Measurements from ENCODE around the gene TCTN1.

Gene TCTN1

GRCh38 chr12:110616471-110617115, 2.7 kb downstream of the TCTN1 start:
- Mint-ChIP-seq H3K27me3 (ENCODE audit: low read depth, poor library complexity) (no peaks in the 10 kb centered on the region), H3K36me3 (ENCODE audit: low read depth) (peaks cover 13% of the 10 kb centered on the region), H3K4me3 (no peak overlapping the region), H3K27ac (no peak overlapping the region), H3K9me3 (no peaks in the 10 kb centered on the region), H3K4me1 (peaks cover 12% of the 10 kb centered on the region)
- TF ChIP-seq CTCF (IDR thresholded peaks at IDR 0.05), result no peak
- no peak for DNase-seq

DNA sequence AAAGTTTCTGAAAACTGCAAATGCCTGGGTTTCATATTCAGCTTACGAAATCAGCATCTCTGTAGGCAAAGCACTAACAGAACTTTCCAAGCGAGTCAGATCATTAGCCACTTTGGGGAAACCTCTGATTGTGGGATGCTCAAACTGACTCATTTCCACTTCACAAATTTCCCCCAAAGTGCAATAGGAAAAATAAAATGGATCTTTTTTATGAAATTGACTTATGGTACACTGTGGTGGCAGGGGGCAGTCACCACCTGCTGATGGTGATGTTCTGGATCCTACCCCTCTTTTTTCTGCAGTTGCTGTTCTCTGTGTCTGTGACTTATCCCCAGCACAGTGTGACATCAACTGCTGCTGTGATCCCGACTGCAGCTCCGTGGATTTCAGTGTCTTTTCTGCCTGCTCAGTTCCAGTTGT, 5.6 kb downstream of the TCTN1 start:
- H3K4me3 Mint-ChIP-seq, result no peak overlapping the region
- peaks cover 24% of the 10 kb centered on the region for H3K36me3 Mint-ChIP-seq (ENCODE audit: low read depth)
- no peaks in the 10 kb centered on the region for H3K9me3 Mint-ChIP-seq
- TF ChIP-seq CTCF (IDR thresholded peaks at IDR 0.05), result no peak
- no peaks in the 10 kb centered on the region for H3K27me3 Mint-ChIP-seq (ENCODE audit: low read depth, poor library complexity)
- H3K27ac Mint-ChIP-seq, result no peak overlapping the region
- H3K4me1 Mint-ChIP-seq, result peaks cover 16% of the 10 kb centered on the region
- DNase-seq, result no peak

DNA sequence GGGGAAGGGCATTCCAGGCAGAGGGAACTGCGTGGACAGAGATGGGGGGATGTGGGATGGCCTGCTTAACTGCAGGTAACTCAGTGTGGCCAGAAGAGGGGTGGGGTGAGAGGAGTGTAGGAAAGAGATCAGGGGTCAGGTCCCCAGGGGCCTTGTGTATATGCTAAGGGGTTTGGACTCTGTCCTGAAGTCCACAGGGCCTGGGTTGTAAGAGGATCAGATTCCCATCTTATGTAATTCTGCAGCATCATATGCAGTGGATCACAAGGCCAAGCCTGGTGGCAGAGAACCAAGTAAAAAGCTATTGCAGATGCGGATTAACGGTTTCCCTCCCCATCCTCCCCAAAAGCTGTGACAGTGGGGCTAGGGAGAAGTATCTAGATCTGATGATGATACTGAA, 8.7 kb downstream of the TCTN1 start:
- H3K27me3 Mint-ChIP-seq (ENCODE audit: low read depth, poor library complexity), result no peaks in the 10 kb centered on the region
- H3K36me3 Mint-ChIP-seq (ENCODE audit: low read depth), result peaks cover 22% of the 10 kb centered on the region
- TF ChIP-seq CTCF (IDR thresholded peaks at IDR 0.05), result no peak
- DNase-seq, result peak; percentile 10
- no peak overlapping the region for H3K4me3 Mint-ChIP-seq
- H3K27ac Mint-ChIP-seq, result peak overlapping the region; percentile 11
- peaks cover 8% of the 10 kb centered on the region for H3K4me1 Mint-ChIP-seq
- H3K9me3 Mint-ChIP-seq, result no peaks in the 10 kb centered on the region

- no peak overlapping the region for H3K4me3 Mint-ChIP-seq
- H3K9me3 Mint-ChIP-seq, result no peaks in the 10 kb centered on the region
- TF ChIP-seq CTCF (IDR thresholded peaks at IDR 0.05), result no peak
- DNase-seq, result no peak
- H3K27ac Mint-ChIP-seq, result peak overlapping the region; percentile 80
- peaks cover 1% of the 10 kb centered on the region for H3K4me1 Mint-ChIP-seq
- H3K27me3 Mint-ChIP-seq (ENCODE audit: low read depth, poor library complexity), result no peaks in the 10 kb centered on the region
- H3K36me3 Mint-ChIP-seq (ENCODE audit: low read depth), result peaks cover 30% of the 10 kb centered on the region
Observed at GRCh38 chr12:110627500-110628195, 13.7 kb downstream of the TCTN1 start.

- no peak for TF ChIP-seq CTCF (IDR thresholded peaks at IDR 0.05)
- Mint-ChIP-seq H3K27ac (no peak overlapping the region), H3K4me1 (no peaks in the 10 kb centered on the region), H3K27me3 (ENCODE audit: low read depth, poor library complexity) (no peaks in the 10 kb centered on the region), H3K9me3 (no peaks in the 10 kb centered on the region), H3K36me3 (ENCODE audit: low read depth) (peaks cover 20% of the 10 kb centered on the region), H3K4me3 (no peak overlapping the region)
- no peak for DNase-seq
Observed at GRCh38 chr12:110635055-110635454, 21.1 kb downstream of the TCTN1 start.

DNA sequence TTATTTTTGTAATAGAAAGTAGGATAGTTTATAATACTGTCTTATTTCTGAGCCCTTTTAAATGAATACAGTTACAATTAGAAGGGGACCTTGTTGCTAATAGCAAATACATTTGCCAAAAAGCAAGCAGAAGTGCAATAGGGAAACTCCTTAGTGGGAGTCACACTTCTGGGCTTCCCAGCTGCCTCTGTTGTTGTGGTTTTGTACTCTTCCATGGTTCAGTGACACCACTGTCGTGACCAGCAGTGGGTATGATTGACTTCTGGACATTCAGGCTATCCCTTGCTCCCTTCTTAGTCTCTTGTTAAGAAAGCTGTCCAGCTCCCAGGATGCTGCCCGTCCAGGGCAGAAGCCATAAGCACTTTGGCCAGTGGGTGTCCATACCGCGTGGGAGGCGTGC, 22.6 kb downstream of the TCTN1 start:
- H3K36me3 Mint-ChIP-seq (ENCODE audit: low read depth), result peaks cover 26% of the 10 kb centered on the region
- no peak overlapping the region for H3K27ac Mint-ChIP-seq
- no peak for TF ChIP-seq CTCF (IDR thresholded peaks at IDR 0.05)
- no peaks in the 10 kb centered on the region for H3K9me3 Mint-ChIP-seq
- no peaks in the 10 kb centered on the region for H3K27me3 Mint-ChIP-seq (ENCODE audit: low read depth, poor library complexity)
- H3K4me3 Mint-ChIP-seq, result no peak overlapping the region
- H3K4me1 Mint-ChIP-seq, result peaks cover 11% of the 10 kb centered on the region
- no peak for DNase-seq
